Stimulated activated naive CD8-positive, alpha-beta T cell treated with anti-CD3 and anti-CD28 coated beads, Interleukin-15, amount 100 ng/mL, for 72 hours (primary cell): ENCODE data around the gene NOB1.
"Not testable (repeated sequence)": the region's sequence is repeated elsewhere in the genome, so short reads cannot be mapped to it uniquely, and the experiment has no call there.

Source experiments
- ATAC-seq: fragments of 150-1000 bp; cut with Tn5 transposase; 2 replicates; pipeline ENCODE4 v1.10.0; 2021; ENCODE audit warnings: mild to moderate bottlenecking, moderate library complexity
- DNase-seq, 2 donors: peaks; one replicate each; pipeline ENCODE4 v3.0.0; 2021 to 2022
- H3K27ac Mint-ChIP-seq, 2 donors: one replicate each; pipeline ENCODE4 v1.8.0; 2022; ENCODE audit warnings: mild to moderate bottlenecking in 2 of 2, mixed read lengths in 2 of 2, moderate library complexity in 2 of 2
- H3K27me3 Mint-ChIP-seq: one replicate; pipeline ENCODE4 v1.8.0; 2022; ENCODE audit warnings: mixed read lengths
- H3K4me1 Mint-ChIP-seq: one replicate; pipeline ENCODE4 v1.8.0; 2022; ENCODE audit warnings: mild to moderate bottlenecking, mixed read lengths
- H3K4me3 Mint-ChIP-seq, 2 donors: one replicate each; pipeline ENCODE4 v1.8.0; 2022; ENCODE audit warnings: mild to moderate bottlenecking in 2 of 2, mixed read lengths in 2 of 2, moderate library complexity in 1 of 2
- H3K9me3 Mint-ChIP-seq, 2 donors: one replicate each; pipeline ENCODE4 v1.8.0; 2022; ENCODE audit warnings: mixed read lengths in 2 of 2

The NOB1 gene

DNA sequence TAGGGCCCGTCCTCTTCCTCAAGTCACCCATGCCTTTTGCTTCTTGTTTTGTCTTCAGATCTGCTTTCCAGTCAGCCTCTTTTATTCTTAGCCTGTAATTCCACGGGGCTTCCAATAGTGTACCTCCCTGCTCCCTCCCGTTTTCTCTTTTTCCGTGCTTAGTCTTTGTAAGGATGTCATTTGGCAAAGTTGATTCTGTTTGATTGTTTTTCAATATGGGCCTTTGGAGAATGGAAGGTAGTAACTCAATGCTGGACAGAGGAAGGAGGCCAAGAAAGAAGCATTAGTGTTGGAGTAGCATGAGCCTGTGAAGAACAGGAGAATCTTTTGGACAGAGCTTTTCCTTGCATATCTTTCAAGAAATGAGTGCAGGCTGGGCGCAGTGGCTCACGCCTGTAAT lies 13.9 kb upstream of the NOB1 start:
- DNase-seq = no peak
- H3K4me3 Mint-ChIP-seq = peak overlapping the region in 1 of 2 donors; percentile 1

GRCh38 chr16:69767459-69768229 lies 12.9 kb upstream of the NOB1 start:
- Mint-ChIP-seq H3K4me3 (peak overlapping the region in 1 of 2 donors; percentile 47), H3K4me1 (peaks cover 64% of the 10 kb centered on the region), H3K27me3 (no peaks in the 10 kb centered on the region), H3K27ac (no peak overlapping the region), H3K9me3 (no peaks in the 10 kb centered on the region)
- DNase-seq = peak in 1 of 2 donors; percentile 55
- ATAC-seq = peak; percentile 82

More for the DNA sequence above, 13.9 kb upstream of the NOB1 start:
- Mint-ChIP-seq H3K27ac (no peak overlapping the region), H3K27me3 (no peaks in the 10 kb centered on the region), H3K9me3 (no peaks in the 10 kb centered on the region), H3K4me1 (peaks cover 67% of the 10 kb centered on the region)
- ATAC-seq = no peak

- H3K27me3 Mint-ChIP-seq = no peaks in the 10 kb centered on the region
- ATAC-seq = no peak
- DNase-seq = no peak
- H3K4me3 Mint-ChIP-seq = peak overlapping the region in 1 of 2 donors; percentile 95
- peak overlapping the region in 1 of 2 donors; percentile 67 for H3K27ac Mint-ChIP-seq
- peaks cover 55% of the 10 kb centered on the region for H3K4me1 Mint-ChIP-seq
- H3K9me3 Mint-ChIP-seq = no peaks in the 10 kb centered on the region
Observed at GRCh38 chr16:69763599-69763942, 8.8 kb upstream of the NOB1 start.

DNA sequence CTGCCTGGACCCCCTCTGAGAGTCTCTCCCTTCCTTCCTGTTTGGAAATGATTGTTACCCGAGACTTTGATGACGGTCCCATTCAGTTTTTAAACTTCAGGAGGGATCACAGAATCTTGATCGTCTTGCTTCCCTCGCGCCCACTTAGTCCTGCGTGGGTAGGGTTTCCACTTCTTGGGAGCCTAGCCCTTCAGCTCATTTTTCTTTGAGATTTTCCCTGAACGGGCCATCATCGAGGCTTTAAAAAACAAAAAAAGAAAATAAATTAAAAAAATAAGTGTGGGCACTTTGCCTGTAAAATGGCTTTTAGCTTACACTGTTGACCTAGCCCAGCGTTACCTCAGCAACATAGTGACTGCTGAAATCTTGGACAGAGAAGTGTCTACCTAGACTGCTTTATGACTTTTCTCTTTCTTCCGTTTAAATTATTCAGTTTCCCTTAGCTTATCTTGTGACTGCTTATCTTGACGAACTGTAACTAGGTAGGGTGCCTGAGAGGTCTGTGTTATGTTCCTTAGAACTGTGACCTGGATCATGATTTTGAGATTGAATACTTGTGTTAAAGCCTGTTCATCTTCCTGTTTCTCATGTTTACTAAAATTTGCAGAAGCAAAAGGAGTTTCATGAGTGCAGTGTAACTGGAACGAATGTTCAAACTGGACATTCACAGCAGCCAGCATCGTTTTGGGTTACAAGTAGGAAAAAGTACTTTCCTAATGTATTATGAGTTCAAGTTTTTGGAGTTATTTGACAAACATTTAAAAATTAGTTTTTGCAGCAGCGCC lies 8.3 kb upstream of the NOB1 start:
- peak overlapping the region; percentile 86 to 95 for H3K4me3 Mint-ChIP-seq
- H3K4me1 Mint-ChIP-seq = peaks cover 52% of the 10 kb centered on the region
- peak; percentile 24 for ATAC-seq
- DNase-seq = no peak
- H3K27me3 Mint-ChIP-seq = no peaks in the 10 kb centered on the region
- H3K27ac Mint-ChIP-seq = peak overlapping the region; percentile 97
- no peaks in the 10 kb centered on the region for H3K9me3 Mint-ChIP-seq

DNA sequence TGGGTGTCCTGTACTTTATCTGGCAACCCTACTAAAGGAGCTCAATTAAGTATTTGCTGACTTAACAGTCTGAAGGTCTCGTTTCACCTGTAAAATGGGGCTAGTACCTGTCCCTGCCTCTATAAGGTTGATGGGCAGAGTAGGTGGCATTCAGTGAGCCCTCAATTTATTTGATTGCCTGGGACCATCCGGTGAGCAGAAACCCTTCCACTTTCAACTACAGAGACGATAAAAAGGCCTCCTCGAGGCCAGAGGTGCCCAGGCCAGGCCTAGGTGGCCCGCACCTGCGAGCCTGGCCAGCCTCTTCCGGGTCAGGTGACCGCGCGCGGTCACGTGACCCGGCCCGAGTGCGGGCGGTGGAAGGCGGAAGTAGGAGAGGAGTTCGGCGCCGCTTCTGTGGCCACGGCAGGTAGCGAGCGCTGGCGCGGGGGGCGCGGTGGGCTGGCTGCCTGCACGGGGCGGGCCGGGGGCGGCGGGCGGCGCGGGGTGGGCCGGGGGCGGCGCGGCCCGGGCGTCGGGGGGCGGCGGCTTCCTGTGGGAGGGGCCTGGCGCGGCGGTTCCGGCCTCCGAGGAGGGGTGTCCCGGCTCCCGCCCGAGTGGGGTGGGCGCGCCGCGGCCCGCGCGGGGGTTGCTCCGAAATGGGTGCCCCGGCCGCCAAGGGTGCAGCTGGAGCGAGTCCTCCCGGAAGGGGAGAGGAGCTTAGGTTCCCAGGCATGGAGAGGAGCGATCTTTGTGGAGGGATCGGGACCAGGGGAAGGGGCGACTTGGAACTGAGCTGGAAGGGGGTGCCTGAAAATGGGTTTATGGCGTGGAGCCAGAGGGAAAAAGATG lies 7.5 kb upstream of the NOB1 start, which contains the start of gene WWP2:
WWP2 (plus strand) TSS at position 350 of the 831 bp plus-strand sequence. CDS start 24,679 bp downstream, outside the sequence.
- Mint-ChIP-seq H3K9me3 (no peaks in the 10 kb centered on the region), H3K4me1 (peaks cover 44% of the 10 kb centered on the region), H3K27ac (peak within 1 kb of the TSS; percentile 99), H3K4me3 (peak within 1 kb of the TSS; percentile 86 to 95), H3K27me3 (no peaks in the 10 kb centered on the region)
- DNase-seq = peak; percentile 71 to 76
- ATAC-seq = peak; percentile 92

DNA sequence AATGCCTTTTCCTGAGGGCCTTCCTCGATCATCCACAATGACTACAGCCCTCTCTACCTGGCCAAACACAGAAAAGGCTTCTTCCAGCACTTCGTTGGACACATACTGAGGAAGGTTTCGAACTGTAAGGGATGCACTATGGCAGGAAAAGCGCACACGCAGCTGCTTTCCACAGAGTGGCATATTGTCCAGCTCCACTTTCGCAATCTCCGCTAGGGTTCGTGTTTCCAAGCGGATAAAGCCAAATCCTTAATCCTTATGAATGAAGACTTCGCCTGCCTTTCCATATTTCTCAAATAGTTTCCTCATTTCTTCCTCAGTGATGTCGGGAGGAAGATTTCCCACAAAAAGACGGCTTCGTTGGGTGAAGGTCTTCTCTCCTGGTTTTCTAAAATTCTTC lies 2.6 kb upstream of the NOB1 start:
- not testable (repeated sequence) for H3K4me3 Mint-ChIP-seq, H3K9me3 Mint-ChIP-seq, ATAC-seq, H3K27ac Mint-ChIP-seq, H3K27me3 Mint-ChIP-seq, DNase-seq
- peaks cover 38% of the 10 kb centered on the region for H3K4me1 Mint-ChIP-seq

DNA sequence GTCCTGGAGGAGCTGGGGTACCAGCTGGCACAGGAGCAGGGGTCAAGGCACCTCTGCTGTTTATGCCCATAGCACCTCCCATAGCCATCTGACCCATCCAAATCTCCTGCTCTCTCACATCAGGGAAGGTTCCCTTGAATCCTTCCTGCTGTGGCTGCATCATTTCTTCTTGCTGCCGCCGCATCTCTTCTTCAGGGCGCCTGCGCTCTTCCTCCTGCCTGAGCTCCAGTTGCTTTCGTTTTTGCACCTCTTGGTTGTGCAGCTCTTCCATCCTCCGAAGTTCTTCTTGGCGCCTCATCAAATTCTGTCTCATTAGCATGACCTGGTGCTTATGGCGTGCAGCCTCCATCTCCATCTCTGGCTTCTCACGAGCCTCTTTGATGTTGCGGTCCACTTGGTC lies 2.0 kb upstream of the NOB1 start:
- peak overlapping the region in 1 of 2 donors; percentile 27 for H3K4me3 Mint-ChIP-seq
- ATAC-seq = no peak
- H3K9me3 Mint-ChIP-seq = no peaks in the 10 kb centered on the region
- no peaks in the 10 kb centered on the region for H3K27me3 Mint-ChIP-seq
- H3K4me1 Mint-ChIP-seq = peaks cover 39% of the 10 kb centered on the region
- DNase-seq = no peak
- no peak overlapping the region for H3K27ac Mint-ChIP-seq

DNA sequence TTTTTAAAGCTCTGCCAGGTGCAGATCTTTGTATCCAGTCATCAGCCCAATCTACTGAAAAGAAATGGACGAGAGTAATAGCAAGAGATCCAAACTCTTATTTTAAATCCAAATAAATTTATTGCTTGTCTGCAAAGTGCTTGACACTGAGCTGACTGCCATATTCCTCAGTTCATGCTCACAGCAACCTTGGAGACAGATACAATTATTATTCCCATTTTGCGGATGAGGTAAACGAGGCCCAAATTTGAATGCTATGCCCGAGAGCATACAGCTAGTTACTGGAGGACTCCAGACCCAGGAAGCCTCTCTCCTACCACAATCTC lies 620 bp downstream of the NOB1 start:
- Mint-ChIP-seq H3K4me3 (peak overlapping the region; percentile 99 to 100), H3K9me3 (no peaks in the 10 kb centered on the region)

GRCh38 chr16:69748694-69749345 lies 5.9 kb downstream of the NOB1 start:
- DNase-seq = no peak
- Mint-ChIP-seq H3K27ac (peak overlapping the region in 1 of 2 donors; percentile 48), H3K4me1 (peaks cover 33% of the 10 kb centered on the region), H3K4me3 (no peak overlapping the region), H3K27me3 (no peaks in the 10 kb centered on the region), H3K9me3 (no peaks in the 10 kb centered on the region)
- no peak for ATAC-seq

More for the DNA sequence above, 620 bp downstream of the NOB1 start:
- Mint-ChIP-seq H3K4me1 (peaks cover 34% of the 10 kb centered on the region), H3K27ac (peak overlapping the region; percentile 99 to 100), H3K27me3 (no peaks in the 10 kb centered on the region)
- no peak for ATAC-seq
- DNase-seq = no peak

DNA sequence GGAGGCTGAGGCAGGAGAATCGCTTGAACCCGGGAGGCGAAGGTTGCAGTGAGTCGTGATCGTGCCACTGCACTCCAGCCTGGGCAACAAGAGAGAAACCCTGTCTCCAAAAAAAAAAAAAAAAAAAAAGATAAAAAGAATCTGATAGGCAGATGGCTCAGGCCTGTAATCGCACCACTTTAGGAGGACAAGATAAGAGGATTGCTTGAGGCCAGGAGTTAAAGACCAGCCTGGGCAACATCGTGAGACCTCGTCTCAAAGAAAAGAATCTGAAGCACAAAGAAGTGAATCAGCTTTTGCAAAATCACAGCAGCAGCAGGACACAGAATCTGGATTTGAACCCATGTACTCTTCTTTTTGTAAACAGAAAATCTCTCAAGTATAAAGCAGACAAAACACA lies 7.6 kb downstream of the NOB1 start:
- no peak for ATAC-seq
- peaks cover 16% of the 10 kb centered on the region for H3K4me1 Mint-ChIP-seq
- peak overlapping the region in 1 of 2 donors; percentile 44 for H3K27ac Mint-ChIP-seq
- no peak for DNase-seq
- no peaks in the 10 kb centered on the region for H3K27me3 Mint-ChIP-seq
- no peak overlapping the region for H3K4me3 Mint-ChIP-seq
- no peaks in the 10 kb centered on the region for H3K9me3 Mint-ChIP-seq

- H3K27ac Mint-ChIP-seq = peak overlapping the region; percentile 74 to 77
- DNase-seq (no peak), ATAC-seq (no peak)
- no peak overlapping the region for H3K4me3 Mint-ChIP-seq
- no peaks in the 10 kb centered on the region for H3K27me3 Mint-ChIP-seq
- H3K9me3 Mint-ChIP-seq = no peaks in the 10 kb centered on the region
- peaks cover 12% of the 10 kb centered on the region for H3K4me1 Mint-ChIP-seq
Observed at GRCh38 chr16:69745959-69746358, 8.8 kb downstream of the NOB1 start.

- no peak overlapping the region for H3K27ac Mint-ChIP-seq
- no peaks in the 10 kb centered on the region for H3K27me3 Mint-ChIP-seq
- ATAC-seq = no peak
- H3K4me3 Mint-ChIP-seq = no peak overlapping the region
- no peak for DNase-seq
- H3K9me3 Mint-ChIP-seq = no peaks in the 10 kb centered on the region
- peaks cover 12% of the 10 kb centered on the region for H3K4me1 Mint-ChIP-seq
Observed at GRCh38 chr16:69745232-69745612, 9.5 kb downstream of the NOB1 start.

GRCh38 chr16:69744363-69745231 lies 10.1 kb downstream of the NOB1 start:
- Mint-ChIP-seq H3K27me3 (no peaks in the 10 kb centered on the region), H3K4me1 (peaks cover 12% of the 10 kb centered on the region), H3K9me3 (no peaks in the 10 kb centered on the region), H3K4me3 (no peak overlapping the region), H3K27ac (peak overlapping the region in 1 of 2 donors; percentile 67)
- DNase-seq (no peak), ATAC-seq (no peak)
